Inflammatory macrophage treated with lipopolysaccharide for 4 hours (primary cell): Measurements from ENCODE around the gene C17orf67.

ENCODE experiments used
- DNase-seq: peaks from one replicate; pipeline ENCODE4 v3.0.0-alpha.2; 2020

C17orf67 gene

GRCh38 chr17:56832446-56832845 lies 1.3 kb downstream of the C17orf67 start:
- peak; percentile 60 for DNase-seq

- no peak for DNase-seq
Observed at GRCh38 chr17:56831369-56832095, 2.2 kb downstream of the C17orf67 start.

GRCh38 chr17:56830726-56831368 lies 2.9 kb downstream of the C17orf67 start:
- no peak for DNase-seq

- no peak for DNase-seq
Observed at GRCh38 chr17:56826611-56827414, 6.9 kb downstream of the C17orf67 start.

- no peak for DNase-seq
Observed at GRCh38 chr17:56824503-56824902, 9.2 kb downstream of the C17orf67 start.

GRCh38 chr17:56823848-56824247 lies 9.9 kb downstream of the C17orf67 start:
- no peak for DNase-seq

GRCh38 chr17:56822725-56823124 lies 11.0 kb downstream of the C17orf67 start:
- no peak for DNase-seq

GRCh38 chr17:56821847-56822534 lies 11.7 kb downstream of the C17orf67 start:
- DNase-seq: no peak

- DNase-seq: no peak
Observed at GRCh38 chr17:56820207-56820606, 13.5 kb downstream of the C17orf67 start.

- peak; percentile 67 for DNase-seq
Observed at GRCh38 chr17:56819431-56820145, 14.1 kb downstream of the C17orf67 start.

- DNase-seq: no peak
Observed at GRCh38 chr17:56819030-56819429, 14.7 kb downstream of the C17orf67 start.

- DNase-seq: no peak
Observed at GRCh38 chr17:56817066-56817465, 16.7 kb downstream of the C17orf67 start.

GRCh38 chr17:56815711-56816110 lies 18.0 kb downstream of the C17orf67 start:
- no peak for DNase-seq

- no peak for DNase-seq
Observed at GRCh38 chr17:56812901-56813388, 20.8 kb downstream of the C17orf67 start.

GRCh38 chr17:56810891-56811775 lies 22.6 kb downstream of the C17orf67 start:
- DNase-seq: no peak

GRCh38 chr17:56810343-56810742 lies 23.4 kb downstream of the C17orf67 start:
- DNase-seq: no peak

- DNase-seq: no peak
Observed at GRCh38 chr17:56809820-56810179, 23.9 kb downstream of the C17orf67 start.

GRCh38 chr17:56809106-56809819 lies 24.5 kb downstream of the C17orf67 start:
- DNase-seq: no peak

- no peak for DNase-seq
Observed at GRCh38 chr17:56808503-56808902, 25.2 kb downstream of the C17orf67 start.

GRCh38 chr17:56807723-56808122 lies 26.0 kb downstream of the C17orf67 start:
- DNase-seq: no peak

- no peak for DNase-seq
Observed at GRCh38 chr17:56806949-56807348, 26.8 kb downstream of the C17orf67 start.
